DMS 273 treated with DMSO at 0.1 percent for 48 hours (cell line): ENCODE data around the gene RETREG3.
A peak's percentile ranks its signal among the peaks of the same experiment; 100 is the strongest.
"Not testable (repeated sequence)": the region's sequence is repeated elsewhere in the genome, so short reads cannot be mapped to it uniquely, and the experiment has no call there.

Experiments
- DNase-seq: peaks from one replicate; lab custom pipeline; 2025; lab: John Stamatoyannopoulos, UW

The RETREG3 gene

GRCh38 chr17:42571435-42572225 is 37.5 kb downstream of the RETREG3 start:
- DNase-seq, result no peak

GRCh38 chr17:42568341-42569111 is 40.6 kb downstream of the RETREG3 start:
- DNase-seq, result no peak

GRCh38 chr17:42566883-42567573 is 42.1 kb downstream of the RETREG3 start, which contains the start of gene MLX:
MLX (plus strand) TSS chr17:42567100; CDS start chr17:42567125, 25 bp downstream.
- peak; percentile 67 for DNase-seq

- no peak for DNase-seq
Measured at GRCh38 chr17:42566215-42566882, 42.8 kb downstream of the RETREG3 start.

- no peak for DNase-seq
Measured at GRCh38 chr17:42565523-42566214, 43.5 kb downstream of the RETREG3 start.

GRCh38 chr17:42564815-42565522 is 44.2 kb downstream of the RETREG3 start:
- DNase-seq, result no peak

- DNase-seq, result no peak
Measured at GRCh38 chr17:42563950-42564349, 45.2 kb downstream of the RETREG3 start.

GRCh38 chr17:42563543-42563942 is 45.6 kb downstream of the RETREG3 start:
- DNase-seq, result no peak

- DNase-seq, result no peak
Measured at GRCh38 chr17:42563143-42563509, 46.0 kb downstream of the RETREG3 start.

GRCh38 chr17:42562388-42563142 is 46.6 kb downstream of the RETREG3 start:
- no peak for DNase-seq

GRCh38 chr17:42561897-42562387 is 47.2 kb downstream of the RETREG3 start, which contains the start of gene COASY:
COASY (plus strand) TSS chr17:42562148; CDS start chr17:42562623, 475 bp downstream.
- peak; percentile 71 for DNase-seq

- no peak for DNase-seq
Measured at GRCh38 chr17:42560246-42560645, 48.9 kb downstream of the RETREG3 start.

GRCh38 chr17:42559075-42559474 is 50.1 kb downstream of the RETREG3 start:
- DNase-seq, result no peak

GRCh38 chr17:42555961-42556617 is 53.1 kb downstream of the RETREG3 start:
- DNase-seq, result not testable (repeated sequence)

GRCh38 chr17:42555122-42555622 is 54.0 kb downstream of the RETREG3 start:
- DNase-seq, result no peak

- DNase-seq, result no peak
Measured at GRCh38 chr17:42554250-42555121, 54.7 kb downstream of the RETREG3 start.

- no peak for DNase-seq
Measured at GRCh38 chr17:42553866-42554249, 55.3 kb downstream of the RETREG3 start.
